GM18867 (cell line): ENCODE measurements around the gene ZFYVE21.

Experiments
- ATAC-seq: cut with Tn5 transposase; IDR thresholded peaks from one replicate; pipeline ENCODE4 v1.9.1; 2021; ENCODE audit warnings: mild to moderate bottlenecking, moderate library complexity; ENCODE audit not compliant: unreplicated experiment

Gene ZFYVE21

GRCh38 chr14:103715052-103716000 lies at the start of gene ZFYVE21, which contains the start of gene XRCC3:
Gene ZFYVE21, plus strand, starts transcription at chr14:103715810. Its CDS starts 32 bp downstream, at chr14:103715842.
Gene XRCC3, minus strand, starts transcription at chr14:103715451. Its CDS starts 4,364 bp downstream, at chr14:103711087.
- ATAC-seq: peak; percentile 91

GRCh38 chr14:103667671-103668070 lies 47.9 kb upstream of the ZFYVE21 start:
- ATAC-seq: no peak

- no peak for ATAC-seq
These were observed 47.5 kb upstream of the ZFYVE21 start for GRCh38 chr14:103668117-103668516.

GRCh38 chr14:103669370-103669769 lies 46.2 kb upstream of the ZFYVE21 start:
- no peak for ATAC-seq

- no peak for ATAC-seq
These were observed 43.7 kb upstream of the ZFYVE21 start for GRCh38 chr14:103671911-103672310.

- ATAC-seq: no peak
These were observed 39.7 kb upstream of the ZFYVE21 start for GRCh38 chr14:103675957-103676356.

GRCh38 chr14:103676881-103677675 lies 38.5 kb upstream of the ZFYVE21 start:
- ATAC-seq: no peak

GRCh38 chr14:103679351-103679750 lies 36.3 kb upstream of the ZFYVE21 start:
- ATAC-seq: peak; percentile 66

GRCh38 chr14:103680491-103681231 lies 34.9 kb upstream of the ZFYVE21 start:
- no peak for ATAC-seq

- ATAC-seq: no peak
These were observed 32.5 kb upstream of the ZFYVE21 start for GRCh38 chr14:103683139-103683538.

GRCh38 chr14:103684471-103684870 lies 31.1 kb upstream of the ZFYVE21 start:
- ATAC-seq: no peak

GRCh38 chr14:103684871-103685270 lies 30.7 kb upstream of the ZFYVE21 start:
- ATAC-seq: no peak

- ATAC-seq: no peak
These were observed 30.1 kb upstream of the ZFYVE21 start for GRCh38 chr14:103685276-103686211.

- no peak for ATAC-seq
These were observed 28.7 kb upstream of the ZFYVE21 start for GRCh38 chr14:103686831-103687485.

- no peak for ATAC-seq
These were observed 27.9 kb upstream of the ZFYVE21 start for GRCh38 chr14:103687712-103688111.

- ATAC-seq: no peak
These were observed 27.2 kb upstream of the ZFYVE21 start for GRCh38 chr14:103688441-103688840.

- no peak for ATAC-seq
These were observed 26.4 kb upstream of the ZFYVE21 start for GRCh38 chr14:103688906-103689902.

GRCh38 chr14:103690332-103690731 lies 25.3 kb upstream of the ZFYVE21 start:
- no peak for ATAC-seq
